Measurements from ENCODE around the gene SYNJ1. TPM values are rescaled to one million over a fixed set of nuclear protein-coding genes. Genes with fewer than 3 reads are reported as not detected.
"Not testable (repeated sequence)": the region's sequence is repeated elsewhere in the genome, so short reads cannot be mapped to it uniquely, and the experiment has no call there.

The SYNJ1 gene
- total RNA-seq, 1 donor from 2014 or later = 24.8 TPM

DNA sequence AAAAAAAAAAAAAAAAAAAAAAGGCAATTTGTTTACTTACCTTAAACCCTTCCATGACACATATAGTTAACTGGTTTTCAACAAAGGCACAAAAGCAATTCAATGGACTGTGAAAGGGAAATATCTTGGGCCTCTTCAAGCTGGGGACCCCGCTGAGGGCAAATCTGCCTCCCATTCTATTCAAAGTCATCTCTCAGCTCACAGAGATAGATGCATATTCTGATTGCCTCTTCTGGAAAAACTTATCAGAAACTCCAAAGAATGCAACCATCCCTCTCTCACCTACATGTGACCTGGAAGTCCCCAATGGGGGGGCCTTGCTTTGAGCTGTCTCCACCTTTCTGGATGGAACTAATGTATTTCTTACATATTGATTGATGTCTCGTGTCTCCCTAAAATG lies 12.1 kb upstream of the SYNJ1 start:
- intact Hi-C loops (cut with micrococcal nuclease) = no loop called here

DNA sequence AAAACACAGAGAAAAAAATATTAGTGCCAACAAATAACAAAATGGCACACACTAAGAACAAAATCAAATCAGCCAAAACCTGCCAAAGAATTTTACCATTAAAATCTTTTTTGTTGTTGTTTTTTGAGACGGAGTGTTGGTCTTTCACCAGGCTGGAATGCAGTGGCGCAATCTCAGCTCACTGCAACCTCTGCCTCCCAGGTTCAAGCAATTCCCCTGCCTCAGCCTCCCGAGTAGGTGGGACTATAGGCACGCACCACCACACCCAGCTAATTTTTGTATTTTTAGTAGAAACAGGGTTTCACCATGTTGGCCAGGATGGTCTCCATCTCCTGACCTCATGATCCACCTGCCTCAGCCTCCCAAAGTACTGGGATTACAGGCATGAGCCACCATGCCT lies 8.3 kb upstream of the SYNJ1 start:
- intact Hi-C loops (cut with micrococcal nuclease) = not testable (repeated sequence)

DNA sequence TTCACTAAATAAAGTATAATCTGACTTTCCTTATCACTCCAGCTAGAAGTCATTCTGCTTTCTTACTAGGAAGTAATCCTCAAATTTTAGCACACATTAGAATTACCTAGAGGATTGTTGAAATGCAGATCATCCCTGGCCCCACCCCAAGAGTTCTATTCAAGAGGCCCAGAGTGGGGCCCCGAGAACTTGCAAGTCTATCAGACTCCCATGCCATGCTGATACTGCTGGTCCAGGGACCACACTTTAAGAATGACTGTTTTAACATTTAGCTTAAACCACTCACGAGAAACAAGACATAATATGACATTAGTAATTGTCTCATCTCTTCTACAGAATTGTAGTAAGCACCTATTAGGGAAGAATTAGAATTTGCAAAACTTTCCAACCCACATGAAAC lies 7.7 kb upstream of the SYNJ1 start:
- intact Hi-C loops (cut with micrococcal nuclease) = no loop called here

DNA sequence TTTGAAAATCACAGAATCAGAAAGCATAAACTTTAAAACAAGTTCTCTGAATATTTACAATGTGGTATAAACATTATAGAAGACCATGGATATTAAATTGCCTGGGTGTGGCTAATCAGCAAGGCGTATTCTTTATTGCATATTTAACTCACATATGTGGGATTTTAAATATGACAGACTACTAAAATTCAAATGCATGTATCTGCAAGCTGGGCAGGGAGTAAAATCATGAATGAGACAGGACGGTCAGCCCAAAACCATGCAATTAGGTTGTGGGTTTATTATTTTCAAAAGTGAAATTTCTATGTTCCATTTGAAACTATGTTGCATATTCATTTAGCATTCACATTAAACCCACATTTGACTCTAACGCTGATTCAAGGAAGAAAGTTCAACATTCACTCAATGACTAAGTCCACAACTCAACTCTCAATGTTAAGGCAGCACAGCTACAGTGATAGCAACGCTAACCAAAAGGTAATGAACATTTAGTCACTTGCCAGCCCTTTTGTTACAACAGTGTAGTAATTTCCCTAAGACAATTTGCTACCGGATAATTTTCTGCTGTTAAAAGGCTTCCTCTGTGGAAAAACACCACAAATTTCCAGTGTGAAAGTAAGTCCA lies 6.3 kb upstream of the SYNJ1 start:
- intact Hi-C loops (cut with micrococcal nuclease) = no loop called here

DNA sequence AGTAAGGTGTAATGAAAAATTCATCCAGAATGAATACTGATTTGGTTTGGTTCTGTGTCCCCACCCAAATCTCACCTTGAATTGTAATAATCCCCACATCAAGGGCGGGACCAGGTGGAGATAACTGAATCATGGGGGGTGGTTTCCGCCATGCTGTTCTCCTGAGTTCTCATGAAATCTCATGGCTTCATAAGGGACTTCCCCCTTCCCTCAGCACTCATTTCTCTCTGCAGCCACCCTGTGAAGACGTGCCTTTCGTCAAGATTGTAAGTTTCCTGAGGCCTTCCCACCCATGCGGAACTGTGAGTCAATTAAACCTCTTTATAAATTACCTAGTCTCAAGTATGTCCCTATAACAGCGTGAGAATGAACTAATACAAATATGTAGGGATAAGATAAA lies 5.5 kb upstream of the SYNJ1 start:
- intact Hi-C loops (cut with micrococcal nuclease) = no loop called here

DNA sequence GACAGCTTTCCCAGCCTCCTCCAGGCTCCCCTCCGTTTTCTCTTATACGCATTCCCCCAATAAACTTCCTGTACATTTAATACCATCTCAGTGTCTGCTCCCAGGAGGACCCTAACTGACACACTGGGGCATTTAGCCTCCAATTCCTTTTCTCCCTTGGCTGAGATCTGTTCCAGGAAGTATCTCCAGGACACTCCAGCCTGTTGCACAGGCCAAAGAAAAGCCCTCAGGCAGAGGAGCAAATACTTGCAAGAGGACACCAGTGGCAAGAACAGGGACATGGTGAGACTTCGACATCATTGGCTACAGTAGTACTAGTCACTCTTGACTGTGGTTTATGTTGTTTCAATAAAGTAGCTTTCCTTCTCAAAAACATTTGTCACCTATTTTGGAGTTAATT lies 4.7 kb upstream of the SYNJ1 start:
- intact Hi-C loops (cut with micrococcal nuclease) = no loop called here

DNA sequence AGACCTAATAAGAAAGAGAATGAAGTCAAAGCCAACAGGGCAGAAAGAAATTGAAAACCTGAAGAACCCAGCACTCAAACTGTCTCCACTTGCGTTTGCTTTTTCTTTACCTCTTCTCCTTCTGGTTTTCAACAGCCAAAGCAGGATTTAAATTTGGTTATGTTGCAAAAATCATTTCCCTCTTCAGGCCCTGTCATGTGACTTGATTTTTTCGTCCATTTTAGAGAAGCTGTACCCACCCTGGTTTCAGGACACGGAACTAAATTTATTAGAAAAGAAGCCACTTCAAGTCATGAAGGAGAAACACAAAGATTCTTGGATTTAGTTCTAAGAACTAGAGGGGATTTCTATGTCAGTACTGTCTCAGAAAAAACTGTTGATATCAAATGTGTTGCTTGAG lies 1.0 kb upstream of the SYNJ1 start:
- intact Hi-C loops (cut with micrococcal nuclease) = loop anchor here (1.0 to 10.0 kb wide), 13 partner anchors 77 to 1174 kb away; partner anchors contain the start of genes CFAP298, DNAJC28, EVA1C and GART

DNA sequence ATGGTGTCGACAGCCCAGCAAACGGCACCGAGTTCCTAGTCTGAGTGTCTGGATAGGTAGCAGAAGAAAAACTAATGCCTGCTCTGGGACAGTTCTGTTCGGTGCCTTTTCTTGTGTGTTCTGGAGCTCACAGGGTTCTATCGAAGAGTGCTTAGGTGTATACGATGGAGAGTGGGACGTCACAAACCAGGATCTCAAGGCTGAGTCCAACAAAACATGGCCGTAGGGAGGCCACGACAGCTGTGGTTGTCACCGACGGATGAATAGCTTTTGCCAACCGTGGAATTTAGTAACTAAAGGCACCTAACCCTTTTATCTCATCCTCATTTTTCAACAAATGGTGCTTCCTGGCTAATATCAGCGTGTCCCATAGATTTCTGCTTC lies 635 bp upstream of the SYNJ1 start:
- intact Hi-C loops (cut with micrococcal nuclease) = loop anchor here (1.0 to 10.0 kb wide), 13 partner anchors 76 to 1174 kb away; partner anchors contain the start of genes CFAP298, DNAJC28, EVA1C and GART

DNA sequence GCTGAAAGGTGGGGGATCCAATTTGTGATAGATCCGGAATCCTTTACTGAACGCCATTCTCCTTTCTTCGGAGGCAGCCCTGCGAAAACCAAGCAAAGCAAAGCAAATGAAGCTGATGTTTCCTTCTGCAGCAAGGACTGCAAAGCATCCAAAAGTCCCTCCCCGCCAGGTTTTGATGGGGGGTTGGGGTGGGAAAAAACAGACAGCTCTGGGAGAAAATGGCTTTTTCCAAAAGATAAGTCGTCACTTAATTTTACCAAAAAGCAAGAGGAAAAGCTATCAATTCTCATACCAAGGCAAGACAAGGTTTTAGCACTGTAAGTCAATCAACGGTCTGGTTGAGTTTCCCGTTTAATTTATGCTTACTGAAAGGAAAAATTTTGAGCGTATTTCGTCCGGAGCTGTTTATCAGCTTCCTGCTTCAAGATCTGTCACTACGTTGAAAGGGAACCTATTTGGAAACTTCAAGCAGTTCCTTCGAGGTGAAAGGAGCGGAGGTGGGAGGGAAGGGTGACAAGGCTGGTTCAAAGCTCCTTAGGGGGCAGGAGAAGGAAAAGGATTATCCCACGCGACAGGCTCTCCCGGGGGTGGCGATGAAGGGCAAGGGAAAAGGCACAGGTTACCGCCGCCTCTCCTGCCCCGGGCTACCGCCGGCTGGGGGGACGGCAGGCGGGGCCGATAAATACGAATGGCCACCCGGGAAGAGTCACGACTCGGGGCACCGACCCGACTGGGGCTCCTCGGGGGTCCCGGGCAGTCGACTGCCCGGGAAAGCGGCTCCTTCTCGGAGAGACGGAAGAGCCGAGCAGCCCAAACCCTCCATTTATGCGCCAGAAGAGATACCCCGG lies 750 bp downstream of the SYNJ1 start:
- intact Hi-C loops (cut with micrococcal nuclease) = loop anchor here (1.0 to 10.0 kb wide), 13 partner anchors 15 to 1172 kb away; partner anchors contain the start of genes EVA1C, IFNAR1, IL10RB and ITSN1

DNA sequence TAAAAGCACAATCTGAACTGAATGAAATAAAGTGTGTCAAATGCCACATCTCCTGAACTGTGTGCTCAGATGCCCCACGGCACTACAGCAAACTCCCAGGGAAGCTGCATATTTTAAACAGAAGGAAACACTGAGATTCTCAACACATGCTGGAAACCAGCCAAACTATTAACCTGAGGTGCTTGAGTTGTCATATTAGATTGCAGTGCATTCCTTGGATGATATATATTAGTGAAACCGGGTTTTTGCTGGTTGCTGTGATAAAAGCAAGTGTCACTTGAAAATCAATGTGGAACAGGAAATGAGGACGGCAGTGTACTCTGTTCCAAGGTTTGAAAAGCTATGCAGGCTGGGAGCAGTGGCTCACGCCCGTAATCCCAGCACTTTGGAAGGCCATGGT lies 8.7 kb downstream of the SYNJ1 start:
- intact Hi-C loops (cut with micrococcal nuclease) = no loop called here

DNA sequence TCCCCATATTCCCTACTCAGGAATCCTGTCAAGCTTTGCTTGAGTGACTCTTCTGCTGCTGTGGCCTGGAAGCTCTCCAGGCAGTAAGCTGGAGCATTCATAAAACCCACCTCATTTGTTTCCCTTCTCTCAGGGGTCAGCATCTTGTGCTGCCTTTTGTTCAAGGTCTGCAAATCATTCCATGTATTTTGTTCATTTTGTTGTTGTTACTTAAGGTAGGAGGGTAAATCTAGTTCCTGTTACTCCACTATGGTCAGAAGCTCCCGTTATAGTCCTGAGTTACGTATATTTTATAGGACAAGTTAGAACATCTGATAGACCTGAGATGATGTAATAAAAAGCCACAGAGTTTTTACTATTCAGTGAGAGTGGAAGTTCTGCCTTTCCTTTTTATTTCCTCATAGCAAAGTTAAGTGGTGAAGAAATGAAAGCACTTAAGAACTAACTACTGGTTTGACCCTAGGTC lies 9.9 kb downstream of the SYNJ1 start:
- intact Hi-C loops (cut with micrococcal nuclease) = no loop called here

DNA sequence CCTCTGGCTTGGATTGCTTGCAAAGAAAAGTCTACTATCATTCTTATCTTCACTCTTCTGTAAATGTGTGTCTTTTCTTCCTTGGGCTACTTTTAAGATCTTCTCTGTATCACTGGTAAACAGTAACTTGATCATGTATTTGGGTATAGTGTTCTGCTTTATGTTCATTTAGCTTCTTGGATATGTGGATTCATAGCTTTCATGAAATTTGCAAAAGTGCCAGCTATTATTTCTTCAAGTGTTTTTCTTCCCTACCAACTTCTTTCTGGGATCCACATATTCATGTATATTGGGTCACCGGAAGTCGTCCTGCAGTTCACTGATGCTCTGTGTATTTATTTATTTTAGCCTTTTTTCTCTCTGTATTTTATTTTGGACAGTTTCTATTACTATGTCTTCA lies 11.3 kb downstream of the SYNJ1 start:
- intact Hi-C loops (cut with micrococcal nuclease) = no loop called here

DNA sequence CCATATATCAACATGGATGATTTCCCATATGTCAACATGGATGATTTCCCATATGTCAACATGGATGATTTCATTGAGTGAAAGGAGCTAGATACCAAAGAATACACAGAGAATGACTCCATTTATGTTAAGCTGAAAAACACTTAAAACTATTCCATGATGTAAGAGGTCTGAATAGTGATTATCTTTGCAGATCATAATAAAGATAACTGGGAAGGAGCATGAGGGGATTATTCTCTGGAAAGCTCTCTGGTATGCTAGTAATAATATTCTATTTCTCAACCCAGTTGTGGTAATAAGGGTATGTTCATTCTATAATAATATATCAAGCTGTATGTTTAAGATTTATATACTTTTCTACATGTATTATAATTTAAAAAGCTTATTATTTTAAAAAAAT lies 14.1 kb downstream of the SYNJ1 start:
- intact Hi-C loops (cut with micrococcal nuclease) = no loop called here

DNA sequence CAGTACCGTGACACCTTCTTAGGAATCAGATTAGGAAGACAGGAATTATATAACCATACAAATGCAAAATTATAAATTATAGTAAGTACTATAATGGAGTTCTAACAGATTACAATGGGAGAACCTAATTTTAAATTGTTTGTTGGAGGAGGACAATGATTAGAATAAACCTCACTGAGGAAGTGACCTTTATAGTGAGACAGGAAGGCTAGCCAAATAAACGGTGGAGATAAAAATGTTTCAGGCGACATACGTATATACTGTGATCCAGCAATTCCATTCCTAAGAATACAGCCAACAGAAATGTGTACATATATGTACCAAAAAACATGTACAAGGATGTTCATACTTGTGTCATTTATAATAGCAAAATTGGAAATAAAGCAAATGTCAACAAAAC lies 15.2 kb downstream of the SYNJ1 start:
- intact Hi-C loops (cut with micrococcal nuclease) = loop anchor here (1.0 kb wide), 1 partner anchor 15 kb away; no protein-coding TSS in a partner anchor

DNA sequence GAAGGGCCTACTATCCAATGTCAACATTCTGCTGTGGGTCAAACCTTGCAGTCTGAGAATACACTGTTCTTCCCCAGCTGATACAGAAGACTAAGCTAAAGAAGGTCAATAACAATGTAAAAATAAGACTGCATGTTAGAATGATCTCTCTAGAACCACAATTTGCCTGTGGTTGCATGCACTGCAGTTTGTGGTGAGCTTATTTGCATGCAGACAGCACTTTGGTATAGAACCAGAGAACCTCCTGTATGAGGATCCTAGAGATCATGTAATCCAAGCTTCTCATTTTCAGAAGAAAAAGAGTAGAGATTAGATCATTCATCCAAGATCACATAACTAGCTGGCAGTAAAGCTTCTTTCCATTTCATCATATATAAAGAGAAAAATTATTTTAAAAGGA lies 15.8 kb downstream of the SYNJ1 start:
- intact Hi-C loops (cut with micrococcal nuclease) = loop anchor here (1.0 kb wide), 1 partner anchor 15 kb away; no protein-coding TSS in a partner anchor

DNA sequence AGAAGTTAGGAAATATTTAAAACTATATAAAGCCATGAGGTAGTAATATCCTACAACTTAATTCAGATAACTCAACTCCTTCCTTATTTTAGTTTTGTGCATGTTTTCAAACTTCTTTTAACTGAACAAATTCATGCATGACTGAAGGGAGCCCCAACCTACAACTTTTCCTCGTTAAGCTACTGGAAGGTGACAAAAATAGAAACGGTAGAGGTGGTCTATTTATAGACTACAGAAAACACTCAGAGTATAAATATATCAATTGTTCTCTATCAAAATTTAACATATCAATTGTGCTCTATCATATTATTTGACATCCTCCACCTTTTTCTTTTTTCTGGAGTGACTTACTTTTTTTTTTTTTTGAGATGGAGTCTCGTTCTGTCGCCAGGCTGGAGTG lies 16.8 kb downstream of the SYNJ1 start:
- intact Hi-C loops (cut with micrococcal nuclease) = no loop called here

DNA sequence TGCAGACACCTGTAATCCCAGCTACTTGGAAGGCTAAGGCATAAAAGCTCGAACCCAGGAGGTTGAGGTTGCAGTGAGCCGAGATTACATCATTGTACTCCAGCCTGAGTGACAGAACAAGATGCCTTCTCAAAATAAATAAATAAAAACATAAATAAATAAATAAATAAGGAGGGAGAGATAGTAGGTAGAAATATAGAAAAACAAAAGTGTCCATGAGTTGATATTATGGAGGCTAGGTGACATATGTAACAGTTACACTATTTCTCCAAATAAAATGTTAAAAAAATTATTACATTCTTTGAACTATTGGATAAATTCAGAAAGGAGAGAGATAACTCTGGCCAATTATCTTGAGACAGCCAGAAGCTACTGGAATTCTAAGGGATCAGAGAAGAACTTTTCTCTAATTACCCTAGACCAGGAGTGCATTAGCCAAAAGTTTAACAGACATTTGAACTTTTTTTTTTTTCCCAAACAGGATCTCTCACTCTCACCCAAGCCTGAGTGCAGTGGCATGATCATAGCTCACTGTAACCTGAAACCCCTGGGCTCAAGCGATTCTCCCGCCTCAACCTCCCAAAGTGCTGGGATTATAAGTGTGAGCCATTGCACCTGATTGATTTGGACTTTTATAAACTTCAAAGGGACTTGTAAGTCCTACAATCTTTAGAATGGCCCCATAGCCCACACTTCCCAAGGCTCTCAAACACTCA lies 17.6 kb downstream of the SYNJ1 start:
- intact Hi-C loops (cut with micrococcal nuclease) = no loop called here

DNA sequence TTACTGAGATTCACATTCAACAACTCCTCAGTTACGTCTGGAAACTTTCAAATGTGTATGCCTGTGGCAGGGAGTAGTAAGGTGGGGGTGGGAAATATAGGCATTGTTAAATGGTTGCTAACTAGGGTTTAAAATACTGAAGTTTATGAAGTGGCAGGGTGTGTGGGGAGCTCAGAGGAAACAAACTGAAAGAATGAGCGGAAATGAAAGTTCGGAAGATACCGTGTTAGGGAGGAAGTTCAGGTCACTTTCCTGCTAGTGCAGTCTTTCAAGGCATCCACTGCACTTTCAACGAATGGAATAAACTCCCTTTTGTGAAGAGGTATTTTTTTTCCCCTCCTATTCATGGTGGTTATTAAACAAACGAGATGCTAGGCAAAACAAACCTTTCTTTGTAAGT lies 19.7 kb downstream of the SYNJ1 start:
- intact Hi-C loops (cut with micrococcal nuclease) = no loop called here

DNA sequence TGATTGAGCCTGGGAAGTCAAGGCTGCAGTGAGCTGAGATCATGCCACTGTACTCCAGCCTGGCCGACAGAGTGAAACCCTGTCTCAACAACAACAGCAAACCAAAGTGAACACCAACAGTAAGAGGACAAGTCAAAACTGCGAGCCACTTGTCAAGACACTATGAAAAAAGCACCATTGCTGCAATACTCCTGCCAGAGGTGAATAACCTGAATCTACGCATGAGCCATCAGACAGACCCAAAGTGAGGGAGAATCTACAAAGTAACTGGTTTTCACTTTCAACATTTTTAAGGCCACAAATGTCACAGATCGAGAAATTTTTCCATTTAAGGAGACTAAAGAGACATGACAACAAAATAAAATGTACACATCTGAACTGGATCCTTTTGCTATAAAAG lies 21.9 kb downstream of the SYNJ1 start:
- intact Hi-C loops (cut with micrococcal nuclease) = no loop called here

DNA sequence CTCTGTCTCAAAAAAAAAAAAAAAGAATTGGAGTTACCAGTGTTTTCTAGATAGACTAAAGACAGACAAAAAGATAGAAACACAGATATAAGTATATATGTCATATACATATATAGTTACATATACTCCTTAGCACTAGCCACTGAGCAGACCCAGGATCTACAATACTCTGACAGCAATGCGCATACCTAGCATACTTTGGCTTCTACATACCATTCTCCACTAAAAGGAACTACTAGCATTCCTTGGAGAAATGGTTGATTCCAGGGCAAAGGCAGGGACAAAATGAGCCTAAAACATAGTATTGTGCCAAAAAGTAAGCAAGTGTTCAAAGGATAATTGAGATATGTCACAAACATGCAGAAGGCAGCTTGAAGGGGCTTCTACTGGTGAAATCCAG lies 22.7 kb downstream of the SYNJ1 start:
- intact Hi-C loops (cut with micrococcal nuclease) = no loop called here

DNA sequence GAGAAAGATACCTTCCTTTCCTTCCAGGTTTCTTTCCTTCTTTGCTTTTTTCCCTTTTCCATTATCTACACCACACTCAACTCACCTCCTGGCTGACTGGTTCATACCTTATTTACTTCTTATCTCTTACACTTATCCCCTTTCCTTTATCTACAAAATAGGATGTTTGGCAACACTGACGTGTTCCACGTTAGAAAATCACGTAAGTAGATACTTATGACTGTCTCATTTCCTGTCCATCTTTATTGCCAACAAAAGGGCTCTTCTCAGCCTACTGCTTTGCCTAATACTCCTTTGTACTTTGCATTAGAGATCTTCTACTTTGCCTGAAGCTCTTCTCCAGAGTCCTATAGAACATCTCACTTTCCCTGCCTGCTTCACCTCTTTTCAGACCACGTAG lies 25.1 kb downstream of the SYNJ1 start:
- intact Hi-C loops (cut with micrococcal nuclease) = no loop called here
